Raji (cell line): ENCODE measurements around the gene ABCG8.

Source experiments
- POLR2A ChIP-seq: IDR thresholded peaks from 2 replicates; pipeline ENCODE4 v1.6.1; 2011; ENCODE audit warnings: low read depth, low read length, control low read depth; ENCODE audit not compliant: insufficient read depth

The ABCG8 gene

DNA sequence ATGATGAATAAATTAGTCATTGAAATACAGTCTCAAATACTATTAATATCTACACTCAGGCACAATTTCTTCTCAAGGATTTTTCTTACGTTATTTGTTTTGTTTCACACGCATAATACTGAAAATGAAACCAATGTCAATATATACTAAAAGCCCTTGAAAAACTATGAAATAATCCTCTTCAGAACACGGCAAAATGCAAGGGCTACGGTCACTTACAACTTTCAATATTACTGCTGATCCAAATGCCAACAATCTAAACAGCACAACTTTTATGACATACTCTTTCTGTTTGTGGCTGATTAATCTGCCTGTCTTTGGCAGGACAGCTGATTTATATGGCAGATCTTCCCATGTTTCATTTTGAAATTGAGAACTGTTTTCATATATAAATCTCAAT is 88.7 kb downstream of the ABCG8 start:
- TF ChIP-seq POLR2A, result no peak

DNA sequence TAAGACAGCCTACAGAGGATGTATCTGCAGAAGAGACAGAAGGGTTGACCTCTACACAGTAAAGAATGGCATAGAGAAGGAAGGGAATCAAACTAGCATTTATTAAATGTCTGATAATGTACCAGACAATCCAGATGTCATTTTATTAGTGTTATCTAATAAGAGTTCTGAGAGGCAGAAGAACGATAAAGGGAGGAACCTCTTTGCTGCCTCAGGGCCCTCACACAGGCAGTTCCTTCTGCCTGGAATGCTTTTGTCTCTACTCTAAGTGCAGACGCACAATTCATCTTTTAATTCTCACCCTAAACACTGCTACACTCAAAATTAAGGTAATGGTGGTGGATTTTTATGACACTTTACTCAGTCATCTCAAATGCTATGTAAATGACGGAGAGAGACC is 92.5 kb downstream of the ABCG8 start:
- no peak for TF ChIP-seq POLR2A
